Activated naive CD4-positive, alpha-beta T cell treated with anti-CD3 and anti-CD28 coated beads for 36 hours (primary cell): ENCODE results near the gene CDC14A. TPM values are rescaled to one million over a fixed set of nuclear protein-coding genes. Genes with fewer than 3 reads are reported as not detected.

Experiments used
- CTCF ChIA-PET: fragments of 350-600 bp; sonication (Branson Sonifier 250); formaldehyde crosslinking; loops from one replicate; lab custom pipeline; 2021; ENCODE audit warnings: antibody characterized with exemption; lab: Charles Lee
- DNase-seq: peaks from one replicate; pipeline ENCODE4 v3.0.0-alpha.2; 2020
- H3K27ac Mint-ChIP-seq: one replicate; pipeline ENCODE4 v1.8.0; 2021; ENCODE audit warnings: mild to moderate bottlenecking, mixed read lengths
- H3K27me3 Mint-ChIP-seq: one replicate; pipeline ENCODE4 v1.8.0; 2021; ENCODE audit warnings: low read depth, mixed read lengths
- H3K36me3 Mint-ChIP-seq: one replicate; pipeline ENCODE4 v1.8.0; 2021; ENCODE audit warnings: low read depth, mixed read lengths
- H3K4me1 Mint-ChIP-seq: one replicate; pipeline ENCODE4 v1.8.0; 2021; ENCODE audit warnings: low read depth, mixed read lengths
- H3K4me3 Mint-ChIP-seq: one replicate; pipeline ENCODE4 v1.8.0; 2021; ENCODE audit warnings: mild to moderate bottlenecking, moderate library complexity, mixed read lengths
- H3K9me3 Mint-ChIP-seq: one replicate; pipeline ENCODE4 v1.8.0; 2021; ENCODE audit warnings: mixed read lengths
- intact Hi-C: fragments of 100-400 bp; cut with micrococcal nuclease; formaldehyde crosslinking; loops from one replicate; pipeline ENCODE4 v1.15.1; 2023
- total RNA-seq, 2 experiments: library from RNA; stranded (reverse); gene quantifications; one replicate each; pipeline ENCODE4 v1.2.3, GENCODE V29; 2021

Gene CDC14A
- total RNA-seq, 2 experiments from 2014 or later = 10.1 to 13.1 TPM

DNA sequence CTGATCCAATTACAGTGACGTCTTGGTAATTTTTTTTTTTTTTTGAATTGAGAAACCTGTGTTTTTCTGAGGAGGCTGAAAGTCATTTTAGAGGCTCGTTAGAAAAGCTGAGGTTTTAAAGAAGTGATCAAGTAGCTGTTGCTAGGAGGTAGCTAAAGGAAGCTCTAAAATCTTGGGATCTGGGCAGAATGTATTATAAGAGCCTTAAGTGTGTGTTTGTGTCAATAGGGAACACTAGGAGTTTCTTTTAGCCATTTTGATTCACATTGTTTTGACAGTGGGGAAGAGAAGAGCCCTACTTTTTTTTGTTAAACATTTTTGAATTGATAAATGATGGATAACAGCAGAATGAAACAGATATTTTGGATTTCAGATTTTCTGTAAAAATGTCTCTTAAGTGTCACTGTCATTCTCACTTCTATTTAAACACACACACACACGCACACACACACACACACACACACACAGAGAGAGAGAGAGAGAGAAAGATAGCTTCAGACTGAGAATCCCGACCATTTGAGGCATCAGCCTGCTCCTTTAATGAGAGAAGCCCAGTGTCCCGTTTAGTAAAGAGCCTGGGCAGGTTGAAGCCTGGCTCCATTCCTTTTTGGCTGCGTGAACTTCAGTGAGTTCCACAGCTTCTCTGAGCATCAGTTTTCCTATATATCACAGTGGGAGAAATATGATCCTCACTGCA is 106.5 kb downstream of the CDC14A start:
- Mint-ChIP-seq H3K27me3 (no peaks in the 10 kb centered on the region), H3K27ac (no peak overlapping the region), H3K9me3 (no peaks in the 10 kb centered on the region), H3K36me3 (peaks cover 3% of the 10 kb centered on the region), H3K4me3 (no peak overlapping the region), H3K4me1 (peaks cover 45% of the 10 kb centered on the region)
- CTCF ChIA-PET = interaction anchor here (0.6 to 7.4 kb wide), 46 partner anchors 9 to 692 kb away, joined by 3 to 85 read pairs (median 4); partner anchors contain the start of genes CDC14A, FRRS1, RTCA and SASS6
- DNase-seq = no peak
- intact Hi-C loops = loop anchor here (1.0 to 5.0 kb wide), 9 partner anchors 107 to 651 kb away; partner anchors contain the start of genes AGL, CDC14A, DBT and RTCA

GRCh38 chr1:100459358-100460114 is 107.2 kb downstream of the CDC14A start:
- CTCF ChIA-PET = interaction anchor here (0.6 to 7.4 kb wide), 46 partner anchors 10 to 693 kb away, joined by 3 to 85 read pairs (median 4); partner anchors contain the start of genes CDC14A, FRRS1, RTCA and SASS6
- peaks cover 9% of the 10 kb centered on the region for H3K36me3 Mint-ChIP-seq
- H3K27me3 Mint-ChIP-seq = no peaks in the 10 kb centered on the region
- H3K4me1 Mint-ChIP-seq = peaks cover 46% of the 10 kb centered on the region
- no peaks in the 10 kb centered on the region for H3K9me3 Mint-ChIP-seq
- intact Hi-C loops = loop anchor here (1.0 to 5.0 kb wide), 10 partner anchors 107 to 651 kb away; partner anchors contain the start of genes AGL, CDC14A, DBT and RTCA
- H3K4me3 Mint-ChIP-seq = no peak overlapping the region
- peak; percentile 86 for DNase-seq
- peak overlapping the region; percentile 43 for H3K27ac Mint-ChIP-seq

DNA sequence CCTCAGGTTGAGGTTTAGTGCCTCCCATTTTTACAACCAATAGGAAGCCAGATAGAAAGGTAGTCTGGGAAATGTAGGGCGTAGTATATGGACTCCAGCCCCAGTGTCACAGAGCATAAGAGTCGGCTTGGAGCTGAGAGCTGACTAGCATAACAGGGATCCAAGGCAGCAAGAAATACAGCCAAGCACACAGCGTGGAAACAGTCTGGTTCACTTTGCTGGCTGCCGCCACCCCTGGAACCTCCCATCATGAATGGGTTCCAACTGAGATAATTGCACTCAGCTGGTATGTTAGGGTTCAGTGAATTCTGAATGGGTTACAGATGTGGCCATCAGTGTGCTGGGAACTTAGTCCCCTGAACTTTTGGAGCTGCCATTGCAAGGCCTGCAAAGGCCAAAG is 108.9 kb downstream of the CDC14A start:
- no peak overlapping the region for H3K4me3 Mint-ChIP-seq
- DNase-seq = no peak
- CTCF ChIA-PET = interaction anchor here (0.6 to 7.4 kb wide), 9 partner anchors 9 to 607 kb away, joined by 3 to 85 read pairs (median 3); no protein-coding TSS in a partner anchor
- no peaks in the 10 kb centered on the region for H3K27me3 Mint-ChIP-seq
- no peak overlapping the region for H3K27ac Mint-ChIP-seq
- no peaks in the 10 kb centered on the region for H3K9me3 Mint-ChIP-seq
- H3K4me1 Mint-ChIP-seq = peaks cover 39% of the 10 kb centered on the region
- intact Hi-C loops = loop anchor here (5.0 kb wide), 1 partner anchor 146 kb away; no protein-coding TSS in a partner anchor
- H3K36me3 Mint-ChIP-seq = peaks cover 9% of the 10 kb centered on the region

- intact Hi-C loops = loop anchor here (1.0 to 5.0 kb wide), 6 partner anchors 77 to 894 kb away; no protein-coding TSS in a partner anchor
- H3K4me1 Mint-ChIP-seq = peaks cover 32% of the 10 kb centered on the region
- no peak overlapping the region for H3K4me3 Mint-ChIP-seq
- DNase-seq = no peak
- H3K9me3 Mint-ChIP-seq = no peaks in the 10 kb centered on the region
- CTCF ChIA-PET = interaction anchor here (0.6 to 7.4 kb wide), 7 partner anchors 7 to 406 kb away, joined by 3 to 85 read pairs (median 5); no protein-coding TSS in a partner anchor
- no peaks in the 10 kb centered on the region for H3K27me3 Mint-ChIP-seq
- H3K36me3 Mint-ChIP-seq = peaks cover 9% of the 10 kb centered on the region
- no peak overlapping the region for H3K27ac Mint-ChIP-seq
Measured at GRCh38 chr1:100462326-100463025, 110.2 kb downstream of the CDC14A start.

DNA sequence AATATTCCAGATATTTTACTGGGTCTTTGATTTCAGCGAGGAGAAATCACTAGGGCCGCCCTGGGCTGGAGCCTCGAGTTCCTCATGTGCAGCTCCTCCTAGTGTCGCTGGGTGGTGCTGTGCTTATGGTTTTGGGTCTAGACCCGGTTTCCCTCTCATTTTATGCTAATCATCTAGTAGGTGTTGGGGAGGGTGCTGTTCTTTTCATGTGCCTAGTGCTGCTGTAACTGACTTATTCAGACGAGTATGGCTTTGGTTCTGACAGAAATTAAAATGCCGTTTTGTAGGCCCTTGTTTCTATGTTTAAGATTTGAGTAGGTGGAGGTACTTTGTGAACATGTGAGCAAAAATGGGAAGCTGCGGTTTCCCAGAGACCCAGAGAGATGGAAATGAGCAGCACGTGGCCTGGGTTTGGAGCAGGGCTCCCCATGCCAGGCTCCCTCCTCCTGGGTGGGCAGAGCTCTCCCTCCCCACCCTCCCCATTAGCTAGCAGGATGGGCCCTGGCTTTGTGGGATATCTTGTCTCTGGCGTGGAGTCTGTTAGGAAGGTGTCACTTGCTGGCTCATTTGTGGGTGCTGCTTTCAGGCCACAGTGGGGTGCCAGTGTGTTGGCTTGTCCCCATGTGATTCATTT is 111.6 kb downstream of the CDC14A start:
- Mint-ChIP-seq H3K27me3 (no peaks in the 10 kb centered on the region), H3K4me3 (peak overlapping the region; percentile 7), H3K27ac (peak overlapping the region; percentile 80), H3K4me1 (peaks cover 23% of the 10 kb centered on the region), H3K9me3 (no peaks in the 10 kb centered on the region), H3K36me3 (peaks cover 13% of the 10 kb centered on the region)
- CTCF ChIA-PET = interaction anchor here (0.5 to 7.4 kb wide), 31 partner anchors 9 to 958 kb away, joined by 3 to 85 read pairs (median 3); partner anchors contain the start of genes CDC14A, DBT and GPR88
- peak; percentile 80 for DNase-seq
- intact Hi-C loops = loop anchor here (1.0 to 5.0 kb wide), 6 partner anchors 75 to 893 kb away; no protein-coding TSS in a partner anchor

GRCh38 chr1:100469578-100469977 is 117.3 kb downstream of the CDC14A start:
- intact Hi-C loops = no loop called here
- H3K4me3 Mint-ChIP-seq = no peak overlapping the region
- DNase-seq = no peak
- H3K9me3 Mint-ChIP-seq = no peaks in the 10 kb centered on the region
- CTCF ChIA-PET = interaction anchor here (0.8 to 1.7 kb wide), 3 partner anchors 8 to 399 kb away, joined by 3 to 6 read pairs (median 6); no protein-coding TSS in a partner anchor
- no peaks in the 10 kb centered on the region for H3K27me3 Mint-ChIP-seq
- H3K4me1 Mint-ChIP-seq = peaks cover 3% of the 10 kb centered on the region
- peaks cover 6% of the 10 kb centered on the region for H3K36me3 Mint-ChIP-seq
- no peak overlapping the region for H3K27ac Mint-ChIP-seq

DNA sequence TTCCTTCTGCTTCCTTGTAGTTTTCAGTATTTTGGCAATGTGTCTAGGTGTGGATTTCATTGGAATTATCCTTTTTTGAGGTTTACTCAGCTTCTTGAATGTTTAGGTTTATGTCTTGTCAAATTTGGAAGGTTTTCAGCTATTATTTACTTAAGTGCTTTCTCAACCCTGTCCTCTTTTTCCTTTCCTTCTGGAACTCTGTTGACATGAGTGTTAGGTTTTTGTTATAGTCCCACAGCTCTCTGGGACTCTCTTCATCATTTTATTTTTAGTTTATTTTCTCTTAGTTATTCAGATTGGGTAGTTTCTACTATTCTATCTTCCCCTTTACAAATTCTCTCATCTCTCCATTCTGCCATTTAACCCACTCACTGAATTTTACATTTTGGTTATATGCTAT is 122.5 kb downstream of the CDC14A start:
- H3K27ac Mint-ChIP-seq = no peak overlapping the region
- peaks cover 11% of the 10 kb centered on the region for H3K36me3 Mint-ChIP-seq
- H3K4me1 Mint-ChIP-seq = peaks cover 6% of the 10 kb centered on the region

GRCh38 chr1:100476735-100477290 is 124.5 kb downstream of the CDC14A start:
- no peak for DNase-seq
- H3K9me3 Mint-ChIP-seq = no peaks in the 10 kb centered on the region
- CTCF ChIA-PET = interaction anchor here (1.0 kb wide), 1 partner anchor 392 kb away, joined by 7 read pairs; no protein-coding TSS in a partner anchor
- intact Hi-C loops = no loop called here
- no peak overlapping the region for H3K27ac Mint-ChIP-seq
- peaks cover 14% of the 10 kb centered on the region for H3K36me3 Mint-ChIP-seq
- no peaks in the 10 kb centered on the region for H3K27me3 Mint-ChIP-seq
- H3K4me1 Mint-ChIP-seq = peaks cover 3% of the 10 kb centered on the region
- H3K4me3 Mint-ChIP-seq = no peak overlapping the region

More for the DNA sequence above, 122.5 kb downstream of the CDC14A start:
- DNase-seq = no peak
- H3K4me3 Mint-ChIP-seq = no peak overlapping the region
- no peaks in the 10 kb centered on the region for H3K9me3 Mint-ChIP-seq
- intact Hi-C loops = no loop called here
- CTCF ChIA-PET = interaction anchor here (0.7 to 0.9 kb wide), 2 partner anchors 11 to 1131 kb away, joined by 3 to 4 read pairs; no protein-coding TSS in a partner anchor
- no peaks in the 10 kb centered on the region for H3K27me3 Mint-ChIP-seq

DNA sequence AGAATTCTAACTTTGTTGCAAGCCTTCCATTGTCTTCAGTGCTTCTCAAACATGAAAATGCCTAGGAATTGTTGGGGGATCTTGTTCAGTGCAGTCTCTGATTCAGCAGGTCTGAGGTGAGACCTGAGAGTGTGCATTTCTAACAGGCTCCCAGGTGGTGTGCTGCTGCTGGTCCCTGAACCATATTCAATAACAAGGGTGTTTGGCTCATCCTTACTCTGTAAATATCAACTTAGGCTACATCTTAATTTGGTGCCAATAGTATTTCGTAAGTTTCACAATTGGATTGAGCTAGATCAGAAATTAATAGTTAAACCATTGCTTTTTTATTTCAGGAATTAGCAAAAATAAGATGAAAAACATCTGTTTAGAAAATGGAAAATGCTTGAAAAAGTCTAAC is 126.5 kb downstream of the CDC14A start:
- CTCF ChIA-PET = interaction anchor here (0.6 to 1.4 kb wide), 3 partner anchors 16 to 388 kb away, joined by 3 to 6 read pairs (median 3); no protein-coding TSS in a partner anchor
- Mint-ChIP-seq H3K9me3 (no peaks in the 10 kb centered on the region), H3K27ac (no peak overlapping the region), H3K4me3 (no peak overlapping the region), H3K27me3 (no peaks in the 10 kb centered on the region), H3K36me3 (peaks cover 18% of the 10 kb centered on the region), H3K4me1 (peaks cover 3% of the 10 kb centered on the region)
- DNase-seq = no peak
- intact Hi-C loops = no loop called here

DNA sequence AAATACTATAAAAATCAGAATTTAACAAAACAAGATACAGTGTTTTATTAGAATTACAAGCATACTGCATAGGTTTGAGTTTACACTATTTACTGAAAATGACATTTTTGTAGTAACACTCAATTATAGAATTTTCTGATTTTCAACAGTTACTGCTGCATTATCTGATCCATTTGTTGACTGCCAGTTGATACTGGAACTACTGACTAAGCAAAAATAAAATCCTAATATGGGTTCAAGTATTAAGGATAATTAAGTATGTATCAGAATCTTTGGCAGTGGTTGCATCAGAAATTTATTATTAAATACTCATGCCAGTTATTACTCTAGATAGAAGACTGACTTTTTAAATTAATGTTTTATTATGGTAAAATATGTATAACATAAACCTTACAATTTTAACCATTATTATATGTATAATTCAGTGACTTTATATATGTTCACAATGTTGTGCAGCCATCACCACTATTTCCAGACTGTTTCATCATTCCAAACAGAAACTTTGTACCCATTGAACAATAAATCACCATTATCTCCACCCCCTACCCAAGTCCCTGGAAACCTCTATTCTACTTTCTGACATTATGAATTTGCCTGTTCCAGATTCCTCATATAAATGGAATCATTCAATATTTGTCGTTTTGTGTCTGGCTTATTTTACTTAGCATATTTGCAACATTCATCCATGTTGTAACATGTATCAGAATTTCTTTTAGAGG is 127.5 kb downstream of the CDC14A start:
- Mint-ChIP-seq H3K4me3 (no peak overlapping the region), H3K27ac (no peak overlapping the region), H3K27me3 (no peaks in the 10 kb centered on the region), H3K36me3 (peaks cover 20% of the 10 kb centered on the region), H3K4me1 (peaks cover 3% of the 10 kb centered on the region), H3K9me3 (no peaks in the 10 kb centered on the region)
- CTCF ChIA-PET = no interaction called here
- intact Hi-C loops = no loop called here
- no peak for DNase-seq
